Activated T-cell treated with anti-CD3 and anti-CD28 coated beads for 4 hours (primary cell): Measurements from ENCODE around the gene PLEKHM2.
"Not testable (repeated sequence)": the region's sequence is repeated elsewhere in the genome, so short reads cannot be mapped to it uniquely, and the experiment has no call there.

Source experiments
- DNase-seq: peaks from one replicate; pipeline ENCODE4 v3.0.0-alpha.2; 2020

Gene PLEKHM2

DNA sequence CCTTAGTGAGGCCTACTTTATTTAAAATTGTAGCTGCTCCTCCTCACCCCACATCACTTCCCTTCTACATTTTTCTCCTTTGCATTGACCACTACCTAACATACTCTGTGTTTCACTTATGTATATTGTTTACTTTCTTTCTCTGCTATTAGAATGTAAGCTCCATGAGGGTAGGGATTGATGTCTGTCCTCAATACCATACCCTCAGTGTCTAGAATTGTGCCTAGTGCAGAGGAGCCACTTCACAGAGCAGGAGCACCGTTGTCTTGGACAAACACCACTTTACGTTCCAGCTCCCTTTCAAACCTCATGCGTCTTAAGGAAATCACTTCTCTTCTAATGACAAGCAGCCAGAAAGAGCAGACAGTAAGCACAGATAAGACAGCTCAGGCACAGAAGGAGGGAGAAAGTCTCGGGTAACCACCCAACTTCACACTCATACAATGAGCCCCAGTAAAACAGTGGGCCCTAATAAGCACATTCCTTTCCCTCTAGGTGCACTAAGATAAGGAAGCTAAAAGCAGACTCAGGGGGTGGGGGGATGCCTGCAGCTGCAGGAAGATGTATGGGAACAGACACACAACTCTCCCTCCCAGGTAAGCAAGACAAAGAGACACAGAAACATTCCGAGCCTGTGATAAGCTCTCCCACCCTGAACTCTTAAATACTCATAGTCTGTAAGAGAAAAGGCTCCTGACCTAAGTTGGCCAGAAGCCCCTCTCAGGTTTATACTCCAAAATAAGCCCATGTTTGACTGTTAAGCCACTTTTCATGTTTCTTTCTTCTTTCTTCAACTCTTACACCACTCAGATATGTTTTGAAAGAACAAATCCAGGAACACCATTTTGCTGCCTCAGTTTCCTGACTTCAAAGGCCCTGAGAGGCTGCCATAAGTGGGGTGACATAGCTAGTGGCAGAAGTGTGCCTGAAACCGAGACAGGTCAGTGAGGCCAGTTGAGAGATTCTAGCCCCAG lies 7.1 kb upstream of the PLEKHM2 start:
- no peak for DNase-seq

DNA sequence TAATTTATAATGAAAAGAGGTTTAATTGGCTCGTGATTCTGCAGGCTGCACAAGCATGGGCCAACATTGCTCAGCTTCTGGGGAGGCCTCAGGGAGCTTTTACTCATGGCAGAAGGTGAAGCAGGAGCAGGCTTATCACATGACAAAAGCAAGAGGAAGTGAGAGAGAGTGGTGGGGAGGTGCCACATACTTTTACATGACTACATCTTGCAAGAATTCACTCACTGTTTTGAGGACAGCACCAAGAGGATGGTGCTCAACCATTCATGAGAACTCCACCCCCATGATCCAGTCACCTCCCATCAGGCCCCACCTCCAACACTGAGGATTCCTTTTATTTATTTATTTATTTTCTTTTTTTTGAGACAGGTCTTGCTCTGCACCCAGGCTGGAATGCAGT lies 5.5 kb upstream of the PLEKHM2 start:
- no peak for DNase-seq

DNA sequence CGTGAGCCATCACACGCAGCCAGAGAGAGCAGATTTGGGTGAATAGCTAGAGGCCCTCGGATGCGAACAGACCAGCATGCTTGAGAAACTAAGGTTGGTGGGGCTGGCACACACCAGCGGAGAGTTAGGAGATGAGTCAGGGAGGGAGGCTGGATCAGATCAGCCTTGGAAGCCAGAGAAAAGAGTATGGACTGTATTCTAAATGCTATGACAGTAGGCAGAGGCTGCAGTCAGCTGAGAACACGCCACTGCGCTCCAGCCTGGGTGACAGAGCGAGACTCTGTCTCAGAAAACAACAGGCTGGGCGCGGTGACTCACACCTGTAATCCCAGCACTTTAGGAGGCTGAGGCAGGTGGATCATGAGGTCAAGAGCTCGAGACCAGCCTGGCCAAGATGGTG lies 4.0 kb upstream of the PLEKHM2 start:
- no peak for DNase-seq

DNA sequence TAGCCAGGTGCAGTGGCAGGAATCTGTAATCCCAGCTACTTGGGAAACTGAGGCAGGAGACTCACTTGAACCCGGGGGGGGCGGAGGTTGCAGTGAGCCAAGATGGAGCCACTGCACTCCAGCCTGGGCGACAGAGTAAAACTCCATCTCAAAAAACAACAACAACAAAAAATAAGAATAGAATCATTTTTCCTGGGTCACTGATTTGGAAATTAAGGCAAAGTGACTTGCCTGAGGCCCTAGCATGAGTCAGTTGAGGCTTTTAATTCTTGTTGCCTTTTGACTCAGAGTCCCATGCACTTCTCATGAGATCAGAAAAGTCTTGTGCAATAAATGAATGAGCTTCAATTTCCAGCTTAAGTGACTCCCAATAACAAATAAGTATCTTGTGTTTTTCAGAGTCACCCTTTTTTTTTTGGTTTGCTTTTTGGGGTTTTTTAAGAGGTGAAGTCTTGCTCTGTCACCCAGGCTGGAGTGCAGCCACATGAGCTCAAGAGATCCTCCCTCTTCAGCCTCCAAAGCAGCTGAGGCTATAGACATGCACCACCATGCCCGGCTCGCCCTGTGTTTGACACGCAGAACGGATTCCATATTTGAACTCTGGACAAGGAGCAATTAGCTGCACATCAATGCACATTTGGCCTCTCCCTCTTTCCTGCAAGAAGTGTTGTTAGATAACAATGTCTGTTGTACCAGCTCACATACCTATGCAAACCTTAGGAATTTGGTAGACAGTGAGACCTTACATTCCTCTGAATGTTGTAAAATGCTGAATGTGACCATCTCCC lies 3.4 kb upstream of the PLEKHM2 start:
- DNase-seq = no peak

DNA sequence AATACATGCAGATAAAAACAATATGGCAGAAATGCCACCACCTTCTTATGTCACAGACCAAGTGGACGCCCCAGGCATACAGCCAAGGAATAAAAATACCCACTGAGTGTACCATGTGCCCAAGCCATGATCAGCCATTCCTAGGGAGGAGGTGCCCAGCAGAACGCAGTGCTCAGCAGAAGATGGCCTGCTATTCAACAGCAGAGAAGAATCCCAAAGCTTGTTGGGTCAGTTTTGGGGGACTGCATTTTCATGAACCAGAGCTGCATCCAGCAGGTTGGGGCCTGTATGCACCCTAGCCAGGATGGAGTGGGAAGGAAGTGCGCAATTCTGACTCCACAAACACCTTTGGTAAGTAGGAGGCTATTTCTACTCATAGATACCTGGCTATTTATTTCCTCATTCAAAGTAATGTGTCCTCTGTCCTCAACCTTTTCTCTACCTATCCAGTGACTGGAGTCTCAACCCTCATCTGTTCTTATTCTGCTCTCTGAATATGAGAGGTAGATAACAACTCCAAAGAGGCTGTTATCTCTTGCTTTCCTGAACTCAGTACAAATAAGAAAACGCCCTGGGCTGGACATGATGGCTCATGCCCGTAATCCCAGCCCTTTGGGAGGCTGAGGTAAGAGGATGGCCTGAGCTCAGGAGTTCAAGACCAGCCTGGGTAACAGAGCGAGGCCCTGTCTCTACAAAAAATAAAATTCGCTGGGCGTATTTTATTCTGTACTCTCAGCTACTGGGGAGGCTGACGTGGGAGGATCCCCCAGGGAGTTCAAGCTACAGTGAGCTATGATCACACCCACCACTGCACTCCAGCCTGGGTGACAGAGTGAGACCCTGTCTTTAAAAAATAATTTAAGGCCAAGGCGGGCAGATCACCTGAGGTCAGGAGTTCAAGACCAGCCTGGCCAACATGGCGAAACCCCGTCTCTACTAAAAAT lies 2.5 kb upstream of the PLEKHM2 start:
- DNase-seq = no peak

DNA sequence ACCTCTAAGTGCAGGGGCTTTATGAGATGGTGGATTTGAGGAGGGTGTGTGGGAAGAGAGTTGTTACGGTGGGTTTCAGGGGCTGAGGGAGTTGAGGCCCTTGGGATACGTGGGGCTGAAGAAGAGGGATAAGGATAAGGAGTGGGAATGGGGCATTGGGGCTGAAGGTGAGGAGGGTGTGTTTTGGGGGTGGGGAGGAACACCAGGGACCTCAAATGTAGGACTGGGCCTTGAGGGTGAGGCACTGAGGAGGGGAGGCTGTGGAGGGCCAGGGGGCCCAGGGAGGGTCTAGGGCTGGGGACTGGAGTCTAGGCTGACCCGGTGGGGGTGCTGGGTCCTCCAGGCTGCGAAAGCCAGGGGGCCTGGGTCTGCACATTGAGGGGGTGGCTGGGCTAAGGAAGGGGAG lies 1.2 kb upstream of the PLEKHM2 start:
- DNase-seq = no peak

DNA sequence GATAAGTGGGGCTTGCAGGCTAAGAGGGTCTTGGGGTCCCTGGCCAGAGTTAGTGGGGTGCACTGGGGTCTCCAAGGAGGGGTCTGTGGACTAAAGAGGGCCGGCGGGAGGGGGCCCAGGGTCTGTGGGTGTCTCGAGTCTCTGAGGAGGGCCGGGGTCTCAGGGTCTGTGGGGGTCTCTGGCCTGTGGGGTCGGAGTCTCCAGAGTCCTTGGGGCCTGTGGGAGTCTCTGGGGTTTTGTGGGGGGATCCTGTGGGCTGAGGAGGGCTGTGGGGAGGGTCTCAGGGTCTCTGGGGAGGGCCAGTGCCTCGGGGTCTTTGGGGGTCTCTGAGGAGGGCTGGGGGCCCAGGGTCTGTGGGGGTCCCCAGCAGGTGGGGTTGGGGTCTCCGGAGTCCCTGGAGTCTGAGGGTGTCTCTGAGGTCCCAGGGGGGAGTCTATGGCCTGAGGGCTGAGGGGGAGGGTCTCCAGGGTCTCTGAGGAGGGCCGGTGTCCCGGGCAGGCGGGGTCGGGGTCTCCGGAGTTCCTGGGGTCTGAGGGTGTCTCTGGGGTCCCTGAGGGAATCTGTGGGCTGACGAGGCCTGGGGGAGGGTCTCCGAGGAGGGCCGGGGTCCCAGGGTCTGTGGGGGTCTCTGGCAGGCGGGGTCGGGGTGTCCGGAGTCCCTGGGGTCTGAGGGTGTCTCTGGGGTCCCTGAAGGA lies 628 bp upstream of the PLEKHM2 start:
- DNase-seq = no peak

DNA sequence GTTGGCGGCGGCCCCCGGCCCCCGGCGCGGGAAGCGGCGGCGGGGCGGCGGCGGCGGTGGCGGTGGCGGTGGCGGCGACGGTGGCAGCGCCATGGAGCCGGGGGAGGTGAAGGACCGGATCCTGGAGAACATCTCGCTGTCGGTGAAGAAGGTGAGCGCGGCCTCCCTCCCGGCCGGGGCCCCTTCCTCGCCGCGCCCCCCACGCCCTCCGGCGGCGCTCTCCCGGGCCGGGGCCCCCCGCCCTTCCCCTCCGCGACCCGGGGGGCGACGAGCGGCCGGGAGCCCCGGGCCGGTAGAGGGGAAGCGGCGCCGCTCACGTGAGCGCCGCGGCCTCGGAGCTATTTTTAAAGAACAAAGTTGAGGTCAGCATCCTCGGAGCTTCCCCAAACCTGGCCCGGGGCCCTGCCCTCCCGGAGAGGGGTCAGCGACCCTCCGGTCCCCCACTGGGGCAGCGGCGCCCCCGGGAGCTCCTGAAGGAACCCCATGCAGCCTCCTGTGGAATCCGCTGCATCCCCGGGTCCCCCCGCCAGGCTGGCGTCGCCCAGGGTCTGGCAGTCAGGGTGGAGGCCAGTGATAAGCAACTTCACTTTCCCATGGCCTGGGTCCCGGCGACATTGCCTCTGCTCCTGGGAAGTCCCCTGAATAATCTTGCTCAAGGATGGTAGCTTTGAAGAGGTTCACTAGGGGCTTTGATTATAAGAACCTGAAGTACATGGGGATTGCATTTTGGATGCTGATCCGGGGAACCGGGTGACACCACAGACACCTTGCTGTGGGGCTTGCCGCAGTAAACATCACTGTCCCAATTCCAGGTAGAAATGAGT lies 560 bp downstream of the PLEKHM2 start:
- DNase-seq = peak; percentile 17

DNA sequence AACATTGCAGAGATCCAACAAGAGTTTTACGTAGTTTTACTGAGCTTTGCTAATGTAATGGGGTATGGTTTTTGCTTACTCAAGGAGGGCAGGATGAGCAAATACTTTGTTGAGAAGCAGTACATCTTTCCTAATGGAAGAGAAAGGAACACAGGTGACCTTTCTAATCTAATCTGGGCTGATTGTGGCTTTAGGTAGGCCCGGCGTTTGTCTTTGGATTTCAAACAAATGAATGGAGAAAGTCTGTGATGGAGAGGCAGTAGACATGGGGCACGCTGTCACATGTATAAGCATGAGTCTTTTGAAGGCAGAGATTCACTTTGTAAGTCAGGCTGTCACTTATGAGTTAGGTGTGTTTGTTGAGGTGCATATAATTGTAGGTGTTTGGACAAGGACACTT lies 1.7 kb downstream of the PLEKHM2 start:
- no peak for DNase-seq

DNA sequence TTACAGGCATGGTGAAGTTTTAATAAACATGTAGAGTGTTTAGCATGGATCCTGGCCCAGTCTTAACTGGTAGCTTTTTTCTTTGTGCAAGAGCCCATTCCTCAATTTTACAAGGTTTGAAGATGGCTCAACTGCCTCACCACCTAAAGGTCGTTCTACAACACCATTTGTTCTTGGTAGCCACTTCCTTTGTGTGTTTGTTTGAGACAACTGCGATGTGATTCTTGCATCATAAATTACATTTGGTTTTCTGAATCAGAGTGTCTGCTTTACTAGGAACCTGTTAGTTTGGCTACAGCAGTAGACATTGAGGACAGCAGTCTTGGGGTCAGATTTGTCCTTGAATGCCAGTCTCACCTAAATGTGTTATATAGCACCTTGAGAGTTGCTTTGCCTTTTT lies 3.3 kb downstream of the PLEKHM2 start:
- no peak for DNase-seq

DNA sequence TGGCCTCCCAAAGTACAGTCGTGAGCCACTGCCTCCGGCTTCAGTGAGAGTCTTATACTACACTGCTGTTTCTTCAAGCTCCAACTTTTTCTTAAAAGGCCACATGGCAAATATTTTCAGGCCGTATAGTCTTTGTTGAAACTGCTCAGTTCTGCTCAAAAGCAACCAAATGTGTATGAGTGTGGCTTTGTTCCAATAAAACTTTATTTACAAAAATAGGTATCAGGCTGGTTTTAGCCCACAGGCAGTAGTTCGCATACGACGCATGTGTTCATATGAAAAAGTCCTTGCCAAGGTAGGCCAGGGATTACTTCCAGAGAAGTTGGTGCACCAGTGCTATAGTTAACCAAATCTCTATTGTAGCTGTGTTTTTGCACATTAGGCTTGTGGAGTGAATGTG lies 6.2 kb downstream of the PLEKHM2 start:
- no peak for DNase-seq

DNA sequence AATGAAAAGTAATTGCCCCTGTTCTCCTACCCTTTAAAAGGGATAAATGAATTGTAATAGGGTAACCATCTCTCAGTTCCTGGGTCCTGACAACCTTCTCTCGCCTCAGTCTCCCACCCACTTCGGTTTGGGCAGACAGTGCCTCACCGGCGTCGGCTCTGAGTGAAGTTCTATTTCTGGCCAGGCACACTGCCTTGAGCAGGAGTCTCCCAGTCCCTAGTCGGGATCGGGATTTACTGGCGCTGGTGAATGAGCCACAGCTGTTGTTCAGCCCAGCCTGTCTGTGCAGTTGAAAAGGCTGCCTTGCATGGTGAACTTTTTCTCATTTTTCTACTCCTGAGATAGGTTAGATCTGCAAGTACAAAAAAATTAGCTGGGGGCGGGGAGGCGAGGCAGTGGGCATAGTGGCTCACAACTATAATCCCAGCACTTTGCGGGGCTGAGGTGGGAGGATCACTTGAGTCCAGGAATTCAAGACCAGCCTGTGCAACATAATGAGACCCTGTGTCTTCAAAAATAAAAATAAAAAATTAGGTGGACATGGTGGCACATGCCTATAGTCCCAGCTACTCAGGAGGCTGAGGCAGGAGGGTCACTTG lies 7.4 kb downstream of the PLEKHM2 start:
- no peak for DNase-seq

DNA sequence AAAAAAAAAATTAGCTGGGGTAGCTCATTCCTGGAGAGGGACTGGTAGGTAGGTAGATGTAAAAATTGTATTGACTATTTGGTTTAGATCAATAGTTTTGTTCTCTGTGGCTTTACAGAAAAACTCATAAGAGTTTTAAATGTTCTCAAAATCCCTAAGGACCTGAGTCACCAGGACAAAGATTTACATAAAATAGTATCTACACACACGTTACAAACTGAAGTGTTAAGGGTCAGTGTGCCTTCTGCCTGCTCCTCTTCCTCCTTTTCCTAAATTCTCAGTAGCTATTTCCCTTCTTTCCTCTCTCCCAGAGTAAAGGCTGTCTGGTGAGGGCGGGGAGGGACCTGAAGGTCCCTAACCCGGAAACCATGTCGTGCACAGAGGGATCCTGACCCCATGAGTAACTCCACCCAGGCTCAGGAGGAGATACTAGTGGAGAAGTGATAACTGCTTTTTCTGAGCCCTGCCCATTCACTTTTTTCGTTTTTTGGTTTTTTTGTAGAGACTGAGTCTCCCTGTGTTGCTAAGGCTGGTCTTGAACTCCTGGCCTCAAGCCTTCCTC lies 8.1 kb downstream of the PLEKHM2 start:
- DNase-seq = no peak

DNA sequence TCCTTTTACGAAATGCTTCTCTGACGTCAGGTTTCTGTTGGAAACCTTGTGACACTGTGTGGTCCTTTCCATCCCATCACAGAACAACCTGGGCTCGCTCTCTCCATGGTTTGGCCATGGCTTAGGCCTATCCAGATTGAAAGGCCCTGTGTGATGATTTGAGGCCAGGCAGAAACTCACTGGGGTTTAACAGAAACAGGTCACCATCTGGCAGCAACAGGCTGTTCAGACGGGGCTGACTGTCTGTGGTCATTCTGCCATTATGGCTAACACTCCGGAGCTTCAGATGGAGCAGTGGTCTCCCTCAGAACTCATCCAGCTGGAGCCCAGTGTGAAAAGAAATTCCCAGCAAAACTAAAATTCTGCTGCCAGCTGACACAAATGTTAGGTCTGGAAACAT lies 9.3 kb downstream of the PLEKHM2 start:
- no peak for DNase-seq

DNA sequence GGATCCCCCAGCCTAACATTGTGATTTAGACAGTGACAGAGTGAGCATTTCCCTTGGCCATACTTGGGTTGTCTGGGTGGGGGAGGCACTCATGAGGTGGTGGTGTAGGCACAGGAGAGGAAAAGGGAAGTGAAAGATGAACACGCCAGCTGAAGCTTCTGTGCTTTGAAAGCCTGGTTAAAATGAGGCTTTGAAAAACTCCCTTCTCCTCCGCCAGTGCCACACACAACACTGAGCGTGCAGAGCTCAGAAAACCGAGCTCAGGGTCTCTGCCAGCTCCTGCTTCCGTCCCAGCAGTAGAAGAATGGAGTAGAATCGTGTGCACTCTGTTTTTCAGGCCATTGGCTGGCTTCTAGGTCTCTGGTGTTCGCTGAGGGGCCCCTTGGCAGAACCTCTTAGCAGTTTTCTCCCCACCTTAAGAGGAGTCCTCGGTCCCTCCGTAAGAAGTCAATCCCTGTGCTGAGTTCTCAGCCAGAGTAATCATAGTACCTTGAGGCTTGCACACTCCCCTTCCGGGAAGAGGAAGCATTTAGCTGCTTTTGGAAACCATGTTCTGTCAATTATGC lies 12.9 kb downstream of the PLEKHM2 start:
- DNase-seq = no peak

DNA sequence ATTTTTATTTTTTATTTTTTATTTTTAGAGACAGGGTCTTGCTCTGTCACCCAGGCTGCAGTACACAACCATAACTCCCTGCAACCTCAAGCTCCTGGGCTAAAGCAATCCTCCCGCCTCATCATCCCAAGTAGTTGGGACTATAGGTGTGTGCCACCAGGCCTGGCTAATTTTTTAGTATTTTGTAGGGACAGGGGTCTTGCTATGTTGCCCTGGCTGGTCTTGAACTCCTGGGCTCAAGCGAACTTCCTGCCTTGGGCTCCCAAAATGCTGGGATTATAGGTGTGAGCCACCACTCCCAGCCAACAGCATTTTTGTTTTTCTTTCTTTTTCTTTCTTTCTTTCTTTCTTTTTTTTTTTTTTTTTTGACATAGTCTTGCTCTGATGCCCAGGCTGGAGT lies 14.1 kb downstream of the PLEKHM2 start:
- no peak for DNase-seq

DNA sequence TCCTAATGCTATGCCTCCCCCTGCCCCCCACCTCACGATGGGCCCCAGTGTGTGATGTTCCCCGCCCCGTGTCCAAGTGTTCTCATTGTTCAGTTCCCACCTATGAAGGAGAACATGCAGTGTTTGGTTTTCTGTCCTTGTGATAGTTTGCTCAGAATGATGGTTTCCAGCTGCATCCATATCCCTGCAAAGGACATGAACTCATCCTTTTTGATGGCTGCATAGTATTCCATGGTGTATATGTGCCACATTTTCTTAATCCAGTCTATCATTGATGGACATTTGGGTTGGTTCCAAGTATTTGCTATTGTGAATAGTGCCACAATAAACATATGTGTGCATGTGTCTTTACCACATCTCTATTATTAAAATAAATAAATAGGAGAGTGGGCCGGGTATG lies 15.2 kb downstream of the PLEKHM2 start:
- not testable (repeated sequence) for DNase-seq

DNA sequence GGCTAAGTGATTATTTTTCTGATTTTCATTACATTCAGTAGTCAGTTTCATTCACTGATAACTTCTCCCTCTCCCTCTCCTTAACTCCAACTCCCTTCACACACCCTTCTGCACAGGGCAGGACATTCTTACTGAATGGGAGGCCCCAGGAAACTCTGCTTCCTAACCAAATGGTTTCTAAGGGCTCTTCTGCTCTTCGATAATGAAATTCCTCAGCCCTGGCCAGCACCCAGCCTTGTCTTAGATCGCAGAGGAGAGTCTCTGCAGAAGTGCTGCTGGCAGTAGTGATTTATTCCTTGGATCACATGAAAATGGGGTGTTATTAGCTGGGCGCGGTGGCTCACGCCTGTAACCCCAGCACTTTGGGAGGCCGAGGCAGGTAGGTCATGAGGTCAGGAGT lies 16.4 kb downstream of the PLEKHM2 start:
- DNase-seq = no peak

DNA sequence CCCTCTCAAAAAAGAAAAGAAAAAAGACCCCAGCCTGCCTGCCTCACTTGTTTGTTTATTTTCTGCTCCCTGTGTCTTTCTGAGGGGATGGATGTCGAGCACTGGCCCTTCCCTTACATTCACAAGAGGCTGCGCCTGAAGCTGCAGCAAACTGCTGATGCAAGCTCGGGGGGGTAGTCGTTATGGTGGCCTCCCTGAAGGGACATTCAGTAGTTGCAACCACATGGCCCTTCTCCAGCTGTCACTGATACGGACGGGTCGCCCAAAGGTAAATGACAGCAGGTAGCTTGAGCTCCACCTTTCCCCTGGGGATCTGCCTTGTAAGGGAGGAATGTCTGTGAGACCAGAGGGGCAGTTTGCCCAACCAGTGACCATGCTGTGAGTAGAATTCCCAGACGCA lies 17.7 kb downstream of the PLEKHM2 start:
- no peak for DNase-seq
